Small intestine (tissue), 7 donors: ENCODE results near the gene INPP4B. TPM values are rescaled to one million over a fixed set of nuclear protein-coding genes. Genes with fewer than 3 reads are reported as not detected.

Experiments
- DNase-seq, 2 donors: peaks; one replicate each; pipeline versions ENCODE4 v3.0.0 to v3.0.0-alpha.2; 2013
- FAIRE-seq: peaks from 2 replicates; lab custom pipeline; 2012; peaks lifted over from hg19 to GRCh38; lab: Jason Lieb, UNC
- H3K27ac ChIP-seq, 3 donors: one replicate each; pipeline ENCODE4 v1.5.1; 2013; ENCODE audit warnings: low read length in 2 of 3, mild to moderate bottlenecking in 2 of 3, control low read depth in 1 of 3, inconsistent platforms in 1 of 3, low read depth in 1 of 3, moderate library complexity in 1 of 3
- H3K27me3 ChIP-seq, 3 donors: one replicate each; pipeline ENCODE4 v1.6.1; 2013; ENCODE audit warnings: low read length in 3 of 3, inconsistent platforms in 1 of 3; ENCODE audit not compliant: control insufficient read depth in 3 of 3, insufficient read depth in 3 of 3
- H3K36me3 ChIP-seq, 3 donors: one replicate each; pipeline ENCODE4 v1.6.1; 2013; ENCODE audit warnings: low read length in 3 of 3, inconsistent platforms in 1 of 3, low read depth in 1 of 3, mild to moderate bottlenecking in 1 of 3, moderate library complexity in 1 of 3; ENCODE audit not compliant: control insufficient read depth in 3 of 3, insufficient read depth in 2 of 3
- H3K4me1 ChIP-seq, 3 donors: one replicate each; pipeline ENCODE4 v1.6.1; 2013; ENCODE audit warnings: low read length in 2 of 3, inconsistent platforms in 1 of 3, low read depth in 1 of 3, mild to moderate bottlenecking in 1 of 3, moderate library complexity in 1 of 3; ENCODE audit not compliant: control insufficient read depth in 3 of 3, insufficient read depth in 2 of 3
- H3K4me3 ChIP-seq, 3 donors: one replicate each; pipeline ENCODE4 v1.5.1; 2013; ENCODE audit warnings: low read length in 3 of 3, control low read depth in 1 of 3, inconsistent platforms in 1 of 3, low read depth in 1 of 3, mild to moderate bottlenecking in 1 of 3, moderate library complexity in 1 of 3
- H3K9me3 ChIP-seq, 2 donors: one replicate each; pipeline ENCODE4 v1.6.1; 2013; ENCODE audit warnings: low read depth in 1 of 2, low read length in 1 of 2; ENCODE audit not compliant: control insufficient read depth in 2 of 2, insufficient read depth in 1 of 2
- WGBS, 3 donors: extraction: QIAGEN DNeasy Blood & Tissue Kit; methylation state at CpG; one replicate each; pipeline ENCODE4 v1.1.7; 2013; 5-methylcytosine and 5-hydroxymethylcytosine counted together
- polyA plus RNA-seq, 4 donors: library from polyadenylated mRNA; stranded (reverse) in 3 of 4; unstranded in 1 of 4; fragments of 200-250 nt in 3 of 4; fragments of 120-200 nt in 1 of 4; gene quantifications; one replicate each; pipeline versions ENCODE4 v1.2.1 to v1.2.3, GENCODE V29; 2013
- donor health status: healthy with polysubstance abuse.
- donor health status: control.
- donor health status: control.
- donor health status: Bipolar disorder and iron deficiency.
- donor health status: healthy.

INPP4B gene
- polyA plus RNA-seq, 4 donors: 2.7 to 6.6 (median 4.2) TPM

DNA sequence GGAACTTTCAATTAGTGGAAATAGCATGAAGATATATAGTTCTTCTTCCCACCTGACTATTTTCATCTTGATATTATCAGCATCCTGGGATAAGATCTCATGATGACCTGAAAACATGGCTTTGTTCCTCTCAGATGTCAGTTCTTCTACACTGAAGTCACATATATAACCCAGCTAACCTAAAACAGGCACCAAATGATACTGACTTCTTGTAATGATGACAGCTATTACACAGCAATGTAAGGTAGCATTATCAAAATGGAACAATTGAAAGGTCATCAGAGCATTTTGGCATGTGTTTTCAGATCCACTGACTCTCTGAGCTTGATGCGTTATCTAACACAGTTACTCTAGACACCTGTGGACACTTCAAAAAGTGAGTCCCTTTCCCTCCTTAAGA lies 469.9 kb downstream of the INPP4B start:
- no peak overlapping the region for H3K27ac ChIP-seq
- no peaks in the 10 kb centered on the region for H3K36me3 ChIP-seq
- H3K9me3 ChIP-seq: no peaks in the 10 kb centered on the region
- 94 to 100% (median 95%) methylated on average over 1 of the region's 1 CpG for WGBS, 3 donors
- FAIRE-seq: no peak
- DNase-seq: no peak
- no peak overlapping the region for H3K4me3 ChIP-seq
- H3K27me3 ChIP-seq: no peaks in the 10 kb centered on the region
- peaks cover 0 to 4% (median 0%) of the 10 kb centered on the region in 3 donors for H3K4me1 ChIP-seq

DNA sequence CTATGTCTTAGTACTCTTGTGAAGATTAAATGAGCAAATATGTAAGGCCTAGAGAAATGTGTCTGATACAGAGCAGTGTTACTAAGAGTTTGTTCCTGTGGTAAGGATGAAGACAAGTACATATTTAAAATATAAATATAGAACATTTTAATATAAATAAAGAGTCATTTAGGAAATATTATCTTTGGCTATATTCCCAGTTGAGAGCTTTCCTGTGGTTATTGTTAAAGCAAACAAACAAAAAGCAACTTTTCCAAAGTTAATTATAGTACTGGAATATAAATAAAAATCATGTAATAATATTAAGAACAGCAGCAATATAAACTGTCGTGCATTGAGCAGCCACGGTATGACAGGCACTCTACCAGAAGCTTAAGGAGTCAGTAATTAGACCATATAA lies 472.5 kb downstream of the INPP4B start:
- Histone ChIP-seq H3K27me3 (no peaks in the 10 kb centered on the region), H3K27ac (no peak overlapping the region), H3K4me3 (no peak overlapping the region), H3K9me3 (no peaks in the 10 kb centered on the region), H3K4me1 (peaks cover 0 to 4% (median 0%) of the 10 kb centered on the region in 3 donors), H3K36me3 (no peaks in the 10 kb centered on the region)
- FAIRE-seq: no peak
- no peak for DNase-seq
- 51 to 78% (median 75%) methylated on average over 2 of the region's 2 CpGs for WGBS, 3 donors

DNA sequence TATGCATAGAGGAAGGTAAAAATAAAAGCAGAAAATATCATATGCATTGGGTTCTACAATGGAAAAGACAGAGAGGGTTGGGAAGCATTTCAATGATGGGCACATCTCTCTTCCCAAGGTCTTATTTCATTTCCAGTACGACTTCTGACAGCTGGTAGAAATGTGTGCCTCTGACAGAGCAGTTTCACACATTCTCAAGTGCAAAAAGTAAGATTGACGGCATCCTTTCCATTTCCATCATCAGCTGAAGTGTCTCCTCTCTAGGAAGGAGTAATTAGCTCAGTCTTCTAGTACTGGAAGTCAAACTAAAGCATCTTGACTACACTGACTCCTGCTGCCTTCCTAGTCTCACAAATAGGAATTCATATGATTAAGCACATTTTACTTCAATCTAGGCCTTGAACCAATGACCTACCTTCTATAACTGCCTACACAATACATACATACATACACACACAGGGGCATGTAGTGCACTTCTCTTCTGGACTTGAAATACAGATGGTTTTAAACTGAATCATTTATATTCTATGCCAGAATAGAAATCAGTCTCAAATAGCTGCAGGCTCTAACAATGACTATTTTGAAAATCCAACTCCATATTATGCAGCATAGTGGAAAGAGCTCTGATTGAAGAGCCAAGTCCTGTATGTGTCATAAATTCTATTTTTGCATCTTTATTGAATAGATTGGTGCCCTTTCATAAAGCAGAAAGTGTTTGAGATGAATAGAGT lies 473.4 kb downstream of the INPP4B start:
- H3K36me3 ChIP-seq: no peaks in the 10 kb centered on the region
- no peak for FAIRE-seq
- no peaks in the 10 kb centered on the region for H3K27me3 ChIP-seq
- no peaks in the 10 kb centered on the region for H3K9me3 ChIP-seq
- 79 to 91% (median 80%) methylated on average over 2 of the region's 2 CpGs for WGBS, 3 donors
- DNase-seq: no peak
- no peak overlapping the region for H3K4me3 ChIP-seq
- H3K4me1 ChIP-seq: peaks cover 0 to 4% (median 0%) of the 10 kb centered on the region in 3 donors
- no peak overlapping the region for H3K27ac ChIP-seq

DNA sequence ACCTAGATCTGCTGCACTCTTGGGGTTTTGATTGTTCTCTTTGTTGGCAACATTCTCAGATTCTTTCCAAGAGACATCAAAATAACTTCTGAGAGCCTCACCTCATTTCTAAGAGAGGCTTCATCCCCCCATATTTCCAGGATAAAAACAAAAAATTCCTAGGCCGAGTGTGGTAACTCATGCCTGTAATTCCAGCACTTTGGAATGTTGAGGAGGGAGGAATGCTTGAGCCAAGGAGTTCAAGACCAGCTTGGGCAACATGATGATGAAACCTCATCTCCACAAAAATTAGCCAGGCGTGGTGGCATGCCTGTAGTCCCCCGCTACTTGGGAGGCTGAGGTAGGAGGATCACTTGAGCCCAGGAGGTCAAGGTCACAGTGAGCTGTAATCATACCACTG lies 477.0 kb downstream of the INPP4B start:
- Histone ChIP-seq H3K27me3 (no peaks in the 10 kb centered on the region), H3K4me1 (no peaks in the 10 kb centered on the region), H3K27ac (no peak overlapping the region), H3K36me3 (no peaks in the 10 kb centered on the region), H3K9me3 (no peaks in the 10 kb centered on the region), H3K4me3 (no peak overlapping the region)
- WGBS, 3 donors: 96 to 99% (median 97%) methylated on average over 3 of the region's 3 CpGs
- FAIRE-seq (no peak), DNase-seq (no peak)

DNA sequence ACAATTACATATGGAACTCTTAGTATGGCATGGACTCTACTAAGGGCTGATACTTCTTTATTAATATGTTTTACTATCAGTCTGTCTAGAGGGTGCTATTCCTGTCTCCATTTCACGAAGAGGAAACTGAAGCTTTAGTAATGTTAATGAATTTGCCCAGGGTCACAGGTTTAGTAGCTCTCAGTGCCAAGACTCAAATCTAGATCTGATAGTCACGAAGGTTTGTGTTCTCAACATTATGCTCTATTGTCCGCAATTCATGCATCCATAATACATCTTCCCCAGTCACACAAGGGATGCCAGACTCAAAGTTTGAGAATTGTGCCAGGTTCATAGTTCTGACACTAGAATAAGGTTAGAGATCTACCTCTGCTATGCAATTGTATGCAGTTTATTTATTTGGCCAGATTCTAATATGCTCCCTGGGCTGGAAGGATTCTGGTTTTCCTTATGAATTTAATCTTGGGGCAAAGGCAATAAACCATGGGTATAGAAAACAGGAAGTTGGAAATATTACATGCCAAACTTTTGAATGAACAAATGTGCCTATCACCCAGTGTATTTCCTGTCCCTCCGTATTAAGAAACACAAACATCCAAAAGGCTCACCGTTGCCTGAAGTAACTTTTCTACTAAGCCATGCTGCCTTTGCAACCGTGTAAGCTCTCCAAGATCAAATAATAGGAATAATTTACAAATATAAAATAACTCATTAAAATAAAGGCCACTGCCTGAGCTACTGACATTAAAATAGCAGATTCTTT lies 478.5 kb downstream of the INPP4B start:
- DNase-seq (no peak), FAIRE-seq (no peak)
- no peak overlapping the region for H3K4me3 ChIP-seq
- H3K27me3 ChIP-seq: no peaks in the 10 kb centered on the region
- H3K4me1 ChIP-seq: no peaks in the 10 kb centered on the region
- H3K36me3 ChIP-seq: no peaks in the 10 kb centered on the region
- 56 to 75% (median 73%) methylated on average over 6 of the region's 6 CpGs for WGBS, 3 donors
- H3K9me3 ChIP-seq: no peaks in the 10 kb centered on the region
- H3K27ac ChIP-seq: no peak overlapping the region

DNA sequence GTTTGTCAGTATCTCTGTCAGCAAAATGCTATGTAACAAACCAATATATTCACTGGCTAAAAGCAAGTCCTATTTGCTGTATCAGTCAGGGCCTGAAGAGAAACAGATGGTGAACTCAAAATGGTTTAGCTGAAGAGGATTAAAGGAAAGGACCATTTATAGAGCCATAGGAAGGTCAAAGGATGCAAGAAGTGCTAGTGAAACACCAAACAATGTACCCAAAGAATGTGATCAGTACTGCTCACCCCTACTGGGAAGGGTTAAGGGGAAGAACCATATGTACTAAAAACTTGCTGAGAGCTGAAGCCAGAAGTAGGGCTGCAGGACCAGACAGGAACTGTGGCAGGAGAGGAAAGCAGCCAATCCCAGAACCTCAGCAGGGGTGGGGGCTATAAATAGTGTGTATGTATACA lies 479.3 kb downstream of the INPP4B start:
- DNase-seq (no peak), FAIRE-seq (no peak)
- Histone ChIP-seq H3K4me1 (no peaks in the 10 kb centered on the region), H3K4me3 (no peak overlapping the region), H3K36me3 (no peaks in the 10 kb centered on the region), H3K27ac (no peak overlapping the region), H3K9me3 (no peaks in the 10 kb centered on the region), H3K27me3 (no peaks in the 10 kb centered on the region)

DNA sequence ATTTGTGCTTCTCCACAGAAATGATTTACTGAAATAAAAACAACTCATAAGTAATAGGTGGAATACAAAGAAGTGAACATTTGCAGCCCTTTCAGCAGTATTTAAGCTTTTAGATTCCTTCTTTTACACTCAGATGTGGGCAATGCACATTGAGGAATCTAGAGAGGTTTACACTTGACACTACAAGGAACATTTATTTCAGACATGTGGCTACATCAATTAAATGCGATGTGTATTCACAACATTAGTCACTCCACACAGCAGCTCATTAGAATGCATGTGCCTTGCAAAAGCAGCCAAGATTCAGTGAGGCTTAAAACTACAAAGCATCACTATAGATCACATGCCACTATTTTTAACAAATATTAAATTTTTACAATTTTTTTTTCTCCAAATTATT lies 480.7 kb downstream of the INPP4B start:
- Histone ChIP-seq H3K36me3 (no peaks in the 10 kb centered on the region), H3K9me3 (no peaks in the 10 kb centered on the region), H3K4me1 (no peaks in the 10 kb centered on the region), H3K27ac (no peak overlapping the region), H3K27me3 (no peaks in the 10 kb centered on the region), H3K4me3 (no peak overlapping the region)
- FAIRE-seq (no peak), DNase-seq (no peak)
- WGBS, 3 donors: 65 to 94% (median 66%) methylated on average over 1 of the region's 1 CpG

DNA sequence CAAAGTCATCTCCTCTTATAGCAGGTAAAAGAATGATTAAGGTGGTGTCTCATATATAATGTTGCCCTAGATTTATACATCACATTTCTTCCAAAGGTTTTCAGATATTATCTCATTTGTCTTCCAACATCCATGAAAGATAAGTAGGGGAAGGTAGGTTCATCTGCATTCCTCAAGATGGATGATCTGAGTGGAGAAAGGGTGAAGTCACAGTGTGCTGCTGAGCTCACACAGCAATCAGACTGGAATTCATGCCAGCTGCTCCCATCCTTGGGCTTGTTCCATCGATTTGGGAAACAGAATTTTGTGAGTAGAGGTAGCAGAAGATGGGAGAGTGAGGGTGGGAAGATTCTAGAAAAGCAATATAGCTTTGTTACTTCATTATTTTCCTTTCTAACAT lies 482.4 kb downstream of the INPP4B start:
- Histone ChIP-seq H3K27ac (no peak overlapping the region), H3K4me3 (no peak overlapping the region), H3K9me3 (no peaks in the 10 kb centered on the region), H3K27me3 (no peaks in the 10 kb centered on the region), H3K4me1 (no peaks in the 10 kb centered on the region), H3K36me3 (no peaks in the 10 kb centered on the region)
- DNase-seq (no peak), FAIRE-seq (no peak)
- WGBS, 3 donors: 70 to 83% (median 79%) methylated on average over 1 of the region's 1 CpG
